ENCODE measurements around the gene SYTL3.

The SYTL3 gene

GRCh38 chr6:158751224-158751623, 101.4 kb downstream of the SYTL3 start:
- peak overlapping the region; percentile 94 to 99 (median 98) for H3K27ac Mint-ChIP-seq
- H3K4me3 Mint-ChIP-seq, result peak overlapping the region in 2 of 3 experiments; percentile 9 to 53
- H3K9me3 Mint-ChIP-seq, result no peaks in the 10 kb centered on the region
- no peak for TF ChIP-seq CTCF (IDR thresholded peaks at IDR 0.05; ENCODE audit: unreplicated experiment in 3 of 3)
- H3K27me3 Mint-ChIP-seq (ENCODE audit: low read depth), result peaks cover 7% of the 10 kb centered on the region
- peaks cover 45% of the 10 kb centered on the region for H3K4me1 Mint-ChIP-seq
- H3K36me3 Mint-ChIP-seq (ENCODE audit: low read depth), result no peaks in the 10 kb centered on the region

- peaks cover 7% of the 10 kb centered on the region for H3K27me3 Mint-ChIP-seq (ENCODE audit: low read depth)
- H3K36me3 Mint-ChIP-seq (ENCODE audit: low read depth), result no peaks in the 10 kb centered on the region
- no peaks in the 10 kb centered on the region for H3K9me3 Mint-ChIP-seq
- peaks cover 45% of the 10 kb centered on the region for H3K4me1 Mint-ChIP-seq
- peak overlapping the region; percentile 63 to 72 (median 69) for H3K4me3 Mint-ChIP-seq
- H3K27ac Mint-ChIP-seq, result peak overlapping the region; percentile 94 to 99 (median 98)
- TF ChIP-seq CTCF (IDR thresholded peaks at IDR 0.05; ENCODE audit: unreplicated experiment in 3 of 3), result no peak
Measured at GRCh38 chr6:158751921-158752320, 102.1 kb downstream of the SYTL3 start.

- Mint-ChIP-seq H3K4me3 (peak overlapping the region in 2 of 3 experiments; percentile 19 to 43), H3K27ac (peak overlapping the region; percentile 94 to 99 (median 98)), H3K4me1 (peaks cover 52% of the 10 kb centered on the region), H3K27me3 (ENCODE audit: low read depth) (peaks cover 7% of the 10 kb centered on the region), H3K9me3 (no peaks in the 10 kb centered on the region), H3K36me3 (ENCODE audit: low read depth) (no peaks in the 10 kb centered on the region)
- TF ChIP-seq CTCF (IDR thresholded peaks at IDR 0.05; ENCODE audit: unreplicated experiment in 3 of 3), result peak; percentile 13 to 28 (median 24)
Measured at GRCh38 chr6:158752613-158753012, 102.8 kb downstream of the SYTL3 start.

- H3K9me3 Mint-ChIP-seq, result no peaks in the 10 kb centered on the region
- TF ChIP-seq CTCF (IDR thresholded peaks at IDR 0.05; ENCODE audit: unreplicated experiment in 3 of 3), result no peak
- H3K27me3 Mint-ChIP-seq (ENCODE audit: low read depth), result peaks cover 7% of the 10 kb centered on the region
- no peaks in the 10 kb centered on the region for H3K36me3 Mint-ChIP-seq (ENCODE audit: low read depth)
- H3K4me1 Mint-ChIP-seq, result peaks cover 57% of the 10 kb centered on the region
- H3K4me3 Mint-ChIP-seq, result no peak overlapping the region
- H3K27ac Mint-ChIP-seq, result peak overlapping the region in 1 of 3 experiments; percentile 39
Measured at GRCh38 chr6:158753811-158754210, 104.0 kb downstream of the SYTL3 start.

GRCh38 chr6:158754738-158755137, 104.9 kb downstream of the SYTL3 start:
- Mint-ChIP-seq H3K9me3 (no peaks in the 10 kb centered on the region), H3K4me3 (no peak overlapping the region), H3K4me1 (peaks cover 58% of the 10 kb centered on the region), H3K27ac (peak overlapping the region in 2 of 3 experiments; percentile 39 to 80), H3K27me3 (ENCODE audit: low read depth) (peaks cover 7% of the 10 kb centered on the region), H3K36me3 (ENCODE audit: low read depth) (no peaks in the 10 kb centered on the region)
- TF ChIP-seq CTCF (IDR thresholded peaks at IDR 0.05; ENCODE audit: unreplicated experiment in 3 of 3), result no peak

GRCh38 chr6:158755636-158756035, 105.8 kb downstream of the SYTL3 start:
- Mint-ChIP-seq H3K9me3 (no peaks in the 10 kb centered on the region), H3K4me1 (peaks cover 54% of the 10 kb centered on the region), H3K27ac (peak overlapping the region in 1 of 3 experiments; percentile 33), H3K4me3 (no peak overlapping the region), H3K36me3 (ENCODE audit: low read depth) (no peaks in the 10 kb centered on the region), H3K27me3 (ENCODE audit: low read depth) (peaks cover 7% of the 10 kb centered on the region)
- no peak for TF ChIP-seq CTCF (IDR thresholded peaks at IDR 0.05; ENCODE audit: unreplicated experiment in 3 of 3)
